Right cardiac atrium (tissue), 5 donors: ENCODE measurements around the gene ANKRD24. TPM values are rescaled to one million over a fixed set of nuclear protein-coding genes. Genes with fewer than 3 reads are reported as not detected.
"Not testable (repeated sequence)": the region's sequence is repeated elsewhere in the genome, so short reads cannot be mapped to it uniquely, and the experiment has no call there.

Experiments
- ATAC-seq, 2 donors: fragments of 200-7000 bp; cut with Tn5 transposase; one replicate each; pipeline versions ENCODE4 v1.8.0 to v1.9.1; 2020; ENCODE audit warnings: moderate library complexity in 2 of 2, mild to moderate bottlenecking in 1 of 2
- DNase-seq, 3 donors: peaks; one replicate each; pipeline ENCODE4 v3.0.0-alpha.2; 2020
- H3K27ac ChIP-seq: one replicate; pipeline ENCODE4 v1.5.1; 2013; ENCODE audit warnings: mild to moderate bottlenecking, low read length, control low read depth, moderate library complexity
- H3K27me3 ChIP-seq: one replicate; pipeline ENCODE4 v1.6.1; 2013; ENCODE audit not compliant: control insufficient read depth, insufficient read depth
- H3K4me1 ChIP-seq: one replicate; pipeline ENCODE4 v1.6.1; 2013; ENCODE audit warnings: low read length; ENCODE audit not compliant: control insufficient read depth, insufficient read depth
- H3K4me3 ChIP-seq: one replicate; pipeline ENCODE4 v1.5.1; 2013; ENCODE audit warnings: low read length, control low read depth
- H3K9me3 ChIP-seq: one replicate; pipeline ENCODE4 v1.6.1; 2013; ENCODE audit warnings: low read length; ENCODE audit not compliant: control insufficient read depth
- WGBS: extraction: QIAGEN DNeasy Blood & Tissue Kit; methylation state at CpG from one replicate; pipeline ENCODE4 v1.1.7; 2013; 5-methylcytosine and 5-hydroxymethylcytosine counted together
- intact Hi-C, 4 donors: fragments of 100-400 bp; cut with DNase I; formaldehyde crosslinking; loops; one replicate each; pipeline versions ENCODE4 v1.11.0 to v1.14.0; 2022 to 2023
- polyA plus RNA-seq: library from polyadenylated mRNA; stranded (reverse); fragments of 200-250 nt; gene quantifications from one replicate; pipeline ENCODE4 v1.2.3, GENCODE V29; 2013
- total RNA-seq, 4 donors: library from RNA; stranded (reverse); fragmentation: NEBNext Ultra II Directional; extraction: Animal tissue kit (Norgen Biotek cat#: 25700); gene quantifications; one replicate each; pipeline ENCODE4 v1.2.1, GENCODE V29; 2021
- donor health status: healthy with polysubstance abuse.
- donor health status: DM: no; HTN: yes; CAD: no.
- donor health status: DM: no; HTN: no; CAD: no.
- donor health status: DM: no; HTN: yes; CAD: no; lungs with severe emphysema.
- donor health status: DM: yes; HTN: yes; CAD: no.

Gene ANKRD24
- total and polyA plus RNA-seq, 5 donors, result 0.31 to 0.88 (median 0.45) TPM

DNA sequence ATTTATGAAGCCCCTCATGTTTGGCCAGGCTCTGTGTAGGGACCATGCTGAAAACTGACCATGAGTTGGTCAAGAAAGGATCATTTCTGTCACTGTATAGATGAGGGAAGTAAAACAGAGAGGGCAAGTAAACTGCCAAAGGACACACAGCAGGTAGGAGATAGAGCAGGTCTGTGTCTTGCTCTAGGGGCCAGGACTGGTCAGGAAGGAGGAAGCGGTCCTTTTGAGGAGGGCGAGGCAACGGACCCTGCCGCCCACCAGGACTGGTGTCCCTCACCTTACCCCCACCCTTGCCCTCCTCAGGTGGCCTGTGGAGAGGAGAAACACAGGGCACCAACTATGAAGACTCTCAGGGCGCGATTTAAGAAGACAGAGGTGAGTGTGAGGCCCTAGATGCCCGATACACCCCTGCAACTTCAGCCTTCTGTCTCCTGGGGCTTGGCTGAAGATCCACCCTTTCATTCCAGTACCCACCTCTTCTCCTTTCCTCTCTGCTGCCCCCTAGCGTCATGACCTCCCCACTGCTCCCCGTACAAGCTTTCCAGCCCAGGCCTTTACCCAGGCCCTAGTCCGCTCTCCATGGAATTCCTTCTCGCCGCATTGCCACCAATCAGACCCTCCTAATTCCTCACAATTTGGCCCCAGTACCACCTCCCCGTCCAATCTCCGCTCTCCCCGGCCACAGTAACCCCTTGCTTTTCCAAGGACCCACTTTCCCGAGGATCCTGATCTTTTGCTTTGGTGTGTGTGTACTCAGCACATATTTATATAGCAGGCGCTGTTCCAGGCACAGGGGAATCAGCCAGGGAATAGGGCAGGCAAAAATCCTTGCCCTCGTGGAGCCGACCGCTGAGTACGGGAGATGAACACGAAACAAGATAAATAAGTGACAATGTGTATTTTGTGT lies 3.9 kb downstream of the ANKRD24 start:
- no peaks in the 10 kb centered on the region for H3K9me3 ChIP-seq
- intact Hi-C loops, result loop anchor here in 2 of 4 donors (10.0 kb wide), 2 partner anchors 182 to 202 kb away; partner anchors contain the start of genes EEF2 (in 1 of the 2) and PIAS4 (in 1 of the 2)
- H3K27me3 ChIP-seq, result no peaks in the 10 kb centered on the region
- H3K4me3 ChIP-seq, result no peak overlapping the region
- ATAC-seq, result peak; percentile 38 to 51
- 33% methylated on average over 22 of the region's 22 CpGs for WGBS
- peaks cover 2% of the 10 kb centered on the region for H3K4me1 ChIP-seq
- H3K27ac ChIP-seq, result no peak overlapping the region
- peak; percentile 67 to 83 (median 81) for DNase-seq

DNA sequence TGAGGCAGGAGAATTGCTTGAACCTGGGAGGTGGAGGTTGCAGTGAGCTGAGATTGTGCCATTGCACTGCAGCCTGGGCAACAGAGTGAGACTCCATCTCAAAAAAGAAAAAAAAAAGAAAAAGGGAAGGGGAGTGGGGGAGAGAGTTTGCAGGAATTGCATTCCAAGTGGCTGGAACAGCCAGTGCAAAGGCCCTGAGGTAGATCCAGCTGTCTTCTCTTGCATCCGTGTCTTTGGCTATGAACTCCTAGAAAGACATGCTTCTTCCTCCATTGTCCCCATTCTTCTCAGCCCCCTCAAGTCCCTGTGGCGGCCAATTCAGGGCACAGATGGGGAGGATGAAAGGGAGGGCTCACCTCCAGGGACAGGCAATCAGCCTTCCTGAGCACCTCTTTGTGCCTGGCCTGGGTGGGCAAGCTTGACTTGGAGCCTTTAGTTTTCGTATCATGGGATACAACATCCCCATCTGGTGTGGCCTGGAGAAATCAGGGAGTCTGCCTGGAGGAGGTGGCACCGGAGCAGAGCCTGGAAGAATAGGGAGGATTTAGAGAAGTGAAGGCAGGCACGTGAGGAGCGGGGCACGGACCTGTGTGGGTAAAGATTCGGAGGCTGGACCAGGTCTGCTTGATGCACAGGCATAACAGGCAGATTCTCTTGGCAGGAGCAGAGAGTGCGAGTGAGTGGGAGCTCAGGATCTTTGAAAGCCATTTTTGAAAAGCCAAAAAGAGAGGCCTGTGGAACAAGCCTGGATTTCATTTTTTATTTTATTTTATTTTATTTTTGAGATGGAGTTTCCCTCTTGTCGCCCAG lies 5.0 kb downstream of the ANKRD24 start:
- Histone ChIP-seq H3K4me3 (no peak overlapping the region), H3K9me3 (no peaks in the 10 kb centered on the region), H3K27me3 (no peaks in the 10 kb centered on the region), H3K27ac (no peak overlapping the region), H3K4me1 (peaks cover 2% of the 10 kb centered on the region)
- DNase-seq (no peak), ATAC-seq (no peak)
- 92% methylated on average over 10 of the region's 10 CpGs for WGBS
- intact Hi-C loops, result loop anchor here in 2 of 4 donors (10.0 kb wide), 2 partner anchors 183 to 203 kb away; partner anchors contain the start of genes EEF2 (in 1 of the 2) and PIAS4 (in 1 of the 2)

DNA sequence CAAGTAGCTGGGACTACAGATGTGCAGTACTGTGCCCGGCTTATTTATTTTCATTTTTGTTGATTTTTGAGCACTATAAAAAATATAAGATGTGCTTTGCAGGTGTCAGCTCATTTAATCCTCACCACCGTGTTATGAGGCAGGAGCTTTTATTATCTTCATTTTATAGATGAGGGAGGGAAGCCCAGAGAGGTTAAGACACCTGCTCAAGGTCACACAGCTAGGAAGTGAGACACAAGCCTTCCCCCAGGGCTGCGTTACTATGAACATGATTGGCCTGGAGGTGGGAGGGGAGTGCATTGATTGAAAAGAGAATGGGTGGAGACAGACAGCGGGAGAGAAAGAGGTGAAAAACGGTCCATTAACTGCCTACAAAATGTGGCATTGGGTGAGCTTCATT lies 7.2 kb downstream of the ANKRD24 start:
- Histone ChIP-seq H3K27me3 (no peaks in the 10 kb centered on the region), H3K9me3 (no peaks in the 10 kb centered on the region), H3K4me1 (no peaks in the 10 kb centered on the region), H3K4me3 (no peak overlapping the region), H3K27ac (no peak overlapping the region)
- WGBS, result 72% methylated on average over 5 of the region's 5 CpGs
- ATAC-seq (no peak), DNase-seq (no peak)
- intact Hi-C loops, result loop anchor here in 2 of 4 donors (10.0 kb wide), 2 partner anchors 185 to 205 kb away; partner anchors contain the start of genes EEF2 (in 1 of the 2) and PIAS4 (in 1 of the 2)

DNA sequence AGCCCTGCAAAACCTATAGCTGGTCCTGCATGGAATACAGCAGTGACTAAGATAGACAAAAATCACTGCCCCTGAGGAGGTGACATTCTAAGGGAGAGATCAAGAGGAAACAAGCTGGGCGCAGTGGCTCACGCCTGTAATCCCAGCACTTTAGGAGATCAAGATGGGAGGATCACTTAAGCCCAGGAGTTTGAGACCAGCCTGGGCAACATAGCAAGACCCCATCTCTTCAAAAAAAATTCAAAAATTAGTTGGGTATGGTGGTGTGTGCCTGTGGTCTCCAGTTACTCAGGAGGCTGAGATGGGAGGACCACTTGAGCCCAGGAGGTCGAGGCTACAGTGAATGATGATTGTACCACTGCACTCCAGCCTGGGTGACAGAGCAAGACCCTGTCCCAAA lies 10.0 kb downstream of the ANKRD24 start:
- intact Hi-C loops, H3K4me3 ChIP-seq, H3K27me3 ChIP-seq, H3K4me1 ChIP-seq, ATAC-seq, H3K9me3 ChIP-seq, H3K27ac ChIP-seq: not testable (repeated sequence)
- 88% methylated on average over 3 of the region's 3 CpGs for WGBS
- peak in 1 of 3 donors; percentile 3 for DNase-seq

DNA sequence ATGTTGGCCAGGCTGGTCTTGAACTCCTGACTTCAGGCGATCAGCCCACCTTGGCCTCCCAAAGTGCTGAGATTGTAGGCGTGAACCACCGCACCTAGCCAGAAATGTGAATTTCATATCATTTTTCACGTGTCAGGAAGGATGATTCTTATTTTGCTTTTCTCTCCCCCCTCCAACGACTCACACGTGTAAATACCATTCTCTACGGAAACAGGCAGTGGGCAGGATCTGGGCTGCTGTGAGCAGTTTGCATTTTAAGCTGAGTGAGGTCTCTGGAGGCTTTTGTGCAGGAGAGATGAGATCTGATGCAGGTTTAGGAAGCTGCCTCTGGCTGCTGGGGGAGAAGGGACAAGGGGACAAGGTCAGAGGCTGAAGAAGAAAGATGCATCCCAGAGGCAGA lies 11.9 kb downstream of the ANKRD24 start:
- no peak overlapping the region for H3K4me3 ChIP-seq
- no peaks in the 10 kb centered on the region for H3K9me3 ChIP-seq
- 52% methylated on average over 7 of the region's 7 CpGs for WGBS
- no peaks in the 10 kb centered on the region for H3K4me1 ChIP-seq
- H3K27me3 ChIP-seq, result no peaks in the 10 kb centered on the region
- ATAC-seq (no peak), DNase-seq (peak in 1 of 3 donors; percentile 1)
- no peak overlapping the region for H3K27ac ChIP-seq
- intact Hi-C loops, result no loop called here

DNA sequence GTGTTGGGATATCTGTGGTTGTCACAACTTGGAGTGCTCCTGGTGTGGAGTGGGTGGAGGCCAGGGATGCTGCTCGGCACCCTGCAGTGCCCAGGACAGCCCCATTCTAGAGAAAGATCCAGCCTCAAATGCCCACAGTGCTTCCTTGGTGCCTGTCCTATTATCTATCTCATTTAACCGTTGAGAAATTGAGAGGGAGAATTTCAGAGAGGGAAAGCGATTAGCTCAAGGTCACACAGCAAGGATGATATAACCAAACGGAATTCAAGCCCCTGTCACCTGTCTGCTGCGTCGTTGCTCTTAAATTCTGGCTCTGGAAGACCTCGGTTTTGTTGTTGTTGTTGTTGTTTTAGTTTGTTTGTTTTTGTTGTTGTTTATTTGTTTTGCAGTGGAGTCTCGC lies 13.5 kb downstream of the ANKRD24 start:
- WGBS, result 83% methylated on average over 8 of the region's 8 CpGs
- intact Hi-C loops, result no loop called here
- H3K9me3 ChIP-seq, result no peaks in the 10 kb centered on the region
- H3K4me1 ChIP-seq, result no peaks in the 10 kb centered on the region
- ATAC-seq (no peak), DNase-seq (no peak)
- no peak overlapping the region for H3K4me3 ChIP-seq
- H3K27me3 ChIP-seq, result no peaks in the 10 kb centered on the region
- H3K27ac ChIP-seq, result no peak overlapping the region

DNA sequence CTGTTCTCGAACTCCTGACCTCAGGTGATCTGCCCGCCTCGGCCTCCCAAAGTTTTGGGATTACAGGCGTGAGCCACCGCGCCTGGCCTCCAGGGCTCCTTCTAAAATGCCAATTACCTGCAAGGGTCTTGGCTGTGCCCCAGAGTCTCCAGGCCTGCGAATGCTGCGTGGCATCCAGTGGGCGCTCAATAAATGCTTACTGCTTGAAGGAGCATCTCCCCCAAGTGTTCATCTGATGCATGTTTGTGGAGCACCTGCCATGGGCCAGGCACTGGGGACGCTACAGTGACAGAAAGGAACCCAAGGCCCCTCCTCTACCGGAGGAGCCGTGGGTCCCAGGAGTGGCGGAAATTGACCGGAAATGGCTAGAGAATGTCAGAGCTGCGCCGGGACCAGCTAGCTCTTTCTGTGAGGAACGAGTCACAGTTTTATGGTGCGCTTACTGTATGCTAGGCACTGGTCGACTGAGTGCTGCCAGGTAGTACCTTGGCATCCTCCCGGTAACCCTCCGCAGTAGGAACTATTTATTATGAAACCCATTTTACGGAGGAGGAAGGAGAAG lies 14.2 kb downstream of the ANKRD24 start:
- no peaks in the 10 kb centered on the region for H3K27me3 ChIP-seq
- 79% methylated on average over 22 of the region's 22 CpGs for WGBS
- intact Hi-C loops, result no loop called here
- ATAC-seq (no peak), DNase-seq (peak in 1 of 3 donors; percentile 13)
- no peak overlapping the region for H3K27ac ChIP-seq
- H3K4me3 ChIP-seq, result no peak overlapping the region
- H3K9me3 ChIP-seq, result no peaks in the 10 kb centered on the region
- H3K4me1 ChIP-seq, result no peaks in the 10 kb centered on the region

DNA sequence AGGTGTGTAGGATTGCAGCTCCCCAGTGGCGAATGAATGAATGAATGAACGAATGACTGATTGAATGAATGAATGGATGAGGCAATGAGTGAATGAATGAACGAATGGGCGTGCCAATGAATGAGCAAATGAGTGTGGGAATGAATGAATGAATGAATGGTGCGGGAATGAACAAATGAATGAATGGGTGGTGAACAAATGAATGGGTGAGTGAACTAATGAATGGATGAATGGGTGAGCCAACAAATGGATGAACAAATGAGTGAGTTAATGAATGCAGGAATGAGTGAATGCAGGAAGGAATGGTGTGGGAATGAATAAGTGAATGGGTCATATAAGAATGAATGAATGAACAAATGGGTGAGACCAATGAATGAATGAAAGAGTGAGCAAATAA lies 14.7 kb downstream of the ANKRD24 start:
- 84% methylated on average over 5 of the region's 5 CpGs for WGBS
- no peak for ATAC-seq
- Histone ChIP-seq H3K27ac (no peak overlapping the region), H3K4me3 (no peak overlapping the region), H3K27me3 (no peaks in the 10 kb centered on the region), H3K4me1 (no peaks in the 10 kb centered on the region), H3K9me3 (no peaks in the 10 kb centered on the region)
- DNase-seq, result no peak
- intact Hi-C loops, result no loop called here

DNA sequence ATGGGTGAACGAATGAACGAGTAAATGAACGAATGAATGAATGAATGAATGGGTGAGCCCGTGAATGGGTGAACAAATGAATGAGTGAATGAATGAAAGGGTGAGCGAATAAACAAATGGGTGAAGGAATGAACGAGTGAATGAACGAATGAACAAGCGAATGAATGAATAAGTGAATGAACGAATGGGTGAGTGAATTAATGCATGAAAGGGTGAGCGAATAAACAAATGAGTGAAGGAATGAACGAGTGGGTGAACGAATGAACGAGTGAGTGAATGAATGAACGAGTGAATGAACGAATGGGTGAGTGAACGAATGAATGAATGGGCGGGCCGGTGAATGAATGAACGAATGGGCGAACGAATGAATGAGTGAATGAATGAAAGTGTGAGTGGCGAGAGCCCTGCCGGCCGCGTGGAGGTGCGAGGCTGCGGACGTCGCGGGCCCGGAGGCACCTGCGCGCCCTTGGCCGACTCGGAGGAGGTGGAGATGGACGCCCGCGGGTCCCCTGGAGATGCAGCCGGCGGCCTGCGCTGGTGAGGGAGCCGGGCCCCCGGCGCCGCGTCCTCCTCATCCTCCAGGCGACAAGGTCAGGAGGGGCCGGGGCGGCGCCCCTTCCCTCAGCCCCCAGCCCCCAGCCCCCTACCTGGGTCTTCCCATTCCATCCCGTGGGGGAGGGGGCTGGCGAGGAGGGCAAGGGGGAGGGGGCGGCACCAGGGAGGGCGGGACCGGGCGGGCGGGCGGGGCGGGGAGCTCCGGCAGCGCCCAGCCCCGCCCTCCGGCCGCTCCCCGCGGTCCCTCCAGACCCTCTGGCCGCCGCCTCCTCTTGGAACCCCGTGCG lies 15.4 kb downstream of the ANKRD24 start:
- Histone ChIP-seq H3K27me3 (no peaks in the 10 kb centered on the region), H3K9me3 (no peaks in the 10 kb centered on the region), H3K4me3 (no peak overlapping the region), H3K4me1 (no peaks in the 10 kb centered on the region), H3K27ac (no peak overlapping the region)
- intact Hi-C loops, result no loop called here
- no peak for ATAC-seq
- 16% methylated on average over 70 of the region's 70 CpGs for WGBS
- DNase-seq, result peak in 1 of 3 donors; percentile 48

DNA sequence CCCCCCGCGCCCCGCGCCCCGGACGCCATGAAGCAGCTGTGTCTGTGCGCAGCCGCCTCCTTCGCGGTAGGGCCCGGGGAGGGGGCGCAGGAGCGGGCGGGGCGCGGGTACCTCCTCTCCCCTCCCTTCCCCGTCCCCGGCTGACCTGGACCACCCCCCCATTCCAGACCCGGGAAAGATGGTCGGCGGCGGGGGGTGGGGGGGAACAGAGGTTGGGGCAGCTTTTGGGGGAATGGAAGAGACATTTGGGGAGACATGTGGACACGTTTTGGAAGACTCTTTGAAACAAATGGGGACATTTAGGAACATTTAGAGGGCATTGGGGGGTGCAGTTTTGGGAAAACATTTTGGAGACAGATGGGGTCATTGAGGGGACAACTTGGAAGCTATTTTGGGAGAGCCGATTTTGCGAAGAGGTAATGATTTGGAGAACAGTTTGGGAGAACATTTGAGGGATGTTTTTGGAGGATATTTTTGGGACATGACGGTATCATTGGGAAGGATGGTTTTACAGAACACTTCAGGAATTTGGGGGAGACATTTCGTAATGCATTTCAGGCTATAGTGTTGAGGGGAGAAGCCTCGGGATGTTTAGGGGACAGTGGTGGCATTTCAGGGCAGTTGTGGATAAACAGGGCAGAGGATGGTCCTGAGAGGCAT lies 16.1 kb downstream of the ANKRD24 start:
- no peak for DNase-seq
- intact Hi-C loops, result no loop called here
- Histone ChIP-seq H3K4me1 (no peaks in the 10 kb centered on the region), H3K9me3 (no peaks in the 10 kb centered on the region), H3K27ac (no peak overlapping the region), H3K4me3 (no peak overlapping the region), H3K27me3 (no peaks in the 10 kb centered on the region)
- no peak for ATAC-seq
- 6% methylated on average over 28 of the region's 28 CpGs for WGBS
